ENCODE measurements around the gene PBX1. TPM values are rescaled to one million over a fixed set of nuclear protein-coding genes. Genes with fewer than 3 reads are reported as not detected.

Gene PBX1
- total RNA-seq, 1 experiment from 2014 or later, result 84.8 TPM

GRCh38 chr1:164769486-164770130, 210.6 kb downstream of the PBX1 start:
- no peak for DNase-seq (ENCODE audit: extremely low read depth, low read depth)

GRCh38 chr1:164770131-164770529, 211.1 kb downstream of the PBX1 start:
- DNase-seq (ENCODE audit: extremely low read depth, low read depth), result no peak

DNA sequence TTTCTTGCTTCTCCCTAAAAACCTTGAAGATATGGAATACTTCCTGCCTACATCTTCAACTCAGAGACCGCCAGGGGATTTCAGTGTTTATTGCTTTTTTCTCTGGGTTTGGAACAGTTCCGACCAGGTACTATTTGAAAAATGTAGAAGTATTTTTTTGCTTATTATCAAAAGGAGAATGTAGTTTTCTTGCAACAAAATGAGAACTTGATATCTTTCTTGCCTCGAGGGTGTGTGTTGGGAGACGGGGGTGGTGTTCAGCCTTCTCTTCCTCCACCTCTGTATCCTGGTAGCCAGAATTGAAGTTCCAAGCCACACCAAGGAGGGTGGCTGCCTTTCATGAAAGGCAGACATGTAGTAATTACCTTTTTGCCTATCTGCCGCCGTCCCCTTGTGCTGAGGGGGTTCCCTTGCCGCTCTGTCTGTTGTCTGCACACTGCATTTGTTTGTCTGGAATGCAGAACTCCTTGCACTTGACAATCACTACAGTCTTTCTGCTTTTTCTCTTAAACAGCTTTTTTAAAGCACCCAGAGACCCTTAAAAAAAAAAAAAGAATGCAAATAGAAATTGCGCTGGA, 212.1 kb downstream of the PBX1 start:
- DNase-seq (ENCODE audit: extremely low read depth, low read depth), result no peak

GRCh38 chr1:164771619-164772361, 212.8 kb downstream of the PBX1 start:
- peak; percentile 65 for DNase-seq (ENCODE audit: extremely low read depth, low read depth)

GRCh38 chr1:164772635-164773034, 213.7 kb downstream of the PBX1 start:
- peak; percentile 84 for DNase-seq (ENCODE audit: extremely low read depth, low read depth)

DNA sequence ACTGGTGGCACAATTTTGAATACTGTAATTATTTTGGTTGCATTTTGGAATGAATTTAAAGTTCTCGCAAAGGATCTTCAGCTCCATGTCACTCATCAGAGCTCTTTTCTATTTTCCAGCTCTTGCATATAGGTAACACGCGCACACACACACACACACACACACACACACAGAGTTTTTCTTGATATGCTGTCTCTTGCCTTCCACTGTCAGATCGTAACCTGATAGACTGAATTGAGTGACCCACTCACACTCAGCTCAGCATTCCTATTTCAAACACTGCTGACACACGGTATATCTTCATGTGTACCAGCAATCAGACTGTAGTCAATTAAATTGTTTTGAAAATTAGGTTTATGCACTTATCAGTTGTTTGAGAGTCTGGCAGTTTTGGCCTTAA, 214.1 kb downstream of the PBX1 start:
- DNase-seq (ENCODE audit: extremely low read depth, low read depth), result no peak

DNA sequence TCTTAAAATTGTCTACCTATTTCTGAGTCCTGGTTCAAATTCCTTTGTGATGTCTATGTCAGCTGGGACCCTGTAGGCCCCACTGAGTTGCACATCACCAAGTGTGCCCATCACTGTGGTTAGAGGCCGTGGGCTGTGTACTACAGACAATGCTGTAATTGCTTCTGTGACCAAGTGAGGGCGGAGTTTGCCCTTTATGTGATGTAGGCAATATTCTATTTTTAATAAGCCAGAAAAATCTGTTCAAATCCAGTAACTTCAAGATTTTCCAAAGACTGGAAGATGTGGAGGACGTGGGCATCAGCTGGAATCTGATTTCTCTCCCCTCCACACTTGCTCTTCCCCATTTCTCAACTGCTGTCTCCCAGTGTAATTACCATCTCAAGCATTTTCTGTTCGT, 215.4 kb downstream of the PBX1 start:
- DNase-seq (ENCODE audit: extremely low read depth, low read depth), result no peak

DNA sequence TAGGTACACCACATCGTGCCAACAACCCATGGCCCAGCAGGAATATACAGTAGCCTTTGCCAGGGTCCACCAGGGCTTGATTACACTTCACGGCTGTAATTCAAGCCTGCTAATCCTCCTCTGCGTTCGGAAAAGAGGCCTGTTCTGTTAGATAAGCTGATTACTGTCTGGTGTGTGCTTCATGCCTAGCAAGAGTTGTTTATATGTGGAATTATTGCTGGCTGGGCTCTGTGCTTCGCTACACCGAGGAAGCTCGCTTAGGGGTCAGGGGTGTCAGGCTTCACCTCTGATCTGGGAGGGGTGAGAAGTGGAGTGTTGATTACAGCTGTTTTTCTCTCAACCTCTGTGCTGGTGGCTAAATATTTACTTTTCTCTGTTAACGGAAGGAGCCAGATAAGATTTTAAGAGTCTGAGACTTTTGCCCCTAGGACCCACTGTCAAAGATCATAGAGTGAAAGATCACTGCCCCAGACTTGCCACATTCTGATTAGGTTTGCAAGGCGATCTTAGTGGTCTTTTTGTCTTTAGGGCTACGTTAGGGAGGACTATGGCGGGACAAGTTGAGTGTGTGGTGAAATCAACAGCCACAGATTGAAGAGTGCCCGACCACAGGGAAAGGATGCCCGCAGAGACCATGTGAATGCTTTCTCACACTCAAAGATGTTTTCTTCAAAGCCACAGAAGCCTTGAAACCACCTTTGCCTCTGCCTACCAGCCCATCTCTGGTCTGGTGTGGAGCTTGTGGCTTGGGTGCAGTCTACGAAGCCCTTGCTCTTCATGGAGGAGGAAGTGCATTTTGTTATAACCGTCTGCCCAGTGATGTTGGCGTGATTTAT, 216.1 kb downstream of the PBX1 start:
- no peak for DNase-seq (ENCODE audit: extremely low read depth, low read depth)

DNA sequence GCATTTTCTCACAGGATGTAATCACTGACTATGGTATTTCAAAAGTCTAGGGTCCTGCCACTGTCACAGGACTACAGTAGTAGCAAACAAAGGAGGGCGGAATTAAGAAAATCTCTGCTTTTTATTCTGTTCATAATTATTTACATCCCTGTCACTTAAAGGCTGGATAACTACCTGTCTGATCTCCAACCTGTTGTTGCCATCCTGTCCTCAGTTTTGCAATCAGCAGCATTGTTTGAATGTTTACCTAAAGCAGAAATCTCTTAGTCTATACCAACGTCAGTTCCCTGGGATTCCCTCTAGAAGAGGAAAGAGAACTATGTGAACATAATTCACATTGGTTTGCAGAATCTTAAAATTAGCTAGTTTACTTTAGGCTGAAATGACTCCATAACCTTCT, 218.5 kb downstream of the PBX1 start:
- peak; percentile 39 for DNase-seq (ENCODE audit: extremely low read depth, low read depth)

DNA sequence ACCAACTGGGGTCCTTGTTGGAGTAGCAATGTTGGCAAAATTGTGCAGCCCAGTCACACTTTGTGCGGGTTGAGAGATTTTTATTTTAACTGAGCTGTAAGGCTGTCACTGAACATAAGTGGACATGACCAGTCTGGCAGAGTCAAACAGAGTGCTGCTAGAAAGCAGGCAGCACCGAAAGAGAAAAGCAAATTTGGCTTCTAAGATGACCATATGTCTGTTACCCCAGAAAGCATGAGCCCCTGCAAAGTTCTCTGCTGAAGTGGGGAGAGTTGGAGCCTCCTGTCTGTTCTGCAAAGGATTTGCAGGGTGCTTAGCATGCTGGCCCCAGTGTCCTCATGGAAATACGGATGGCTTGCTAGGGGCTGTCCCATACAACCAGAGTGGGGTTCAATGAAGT, 220.4 kb downstream of the PBX1 start:
- DNase-seq (ENCODE audit: extremely low read depth, low read depth), result no peak

GRCh38 chr1:164780111-164780812, 221.3 kb downstream of the PBX1 start:
- no peak for DNase-seq (ENCODE audit: extremely low read depth, low read depth)

GRCh38 chr1:164780863-164781262, 221.9 kb downstream of the PBX1 start:
- DNase-seq (ENCODE audit: extremely low read depth, low read depth), result no peak

DNA sequence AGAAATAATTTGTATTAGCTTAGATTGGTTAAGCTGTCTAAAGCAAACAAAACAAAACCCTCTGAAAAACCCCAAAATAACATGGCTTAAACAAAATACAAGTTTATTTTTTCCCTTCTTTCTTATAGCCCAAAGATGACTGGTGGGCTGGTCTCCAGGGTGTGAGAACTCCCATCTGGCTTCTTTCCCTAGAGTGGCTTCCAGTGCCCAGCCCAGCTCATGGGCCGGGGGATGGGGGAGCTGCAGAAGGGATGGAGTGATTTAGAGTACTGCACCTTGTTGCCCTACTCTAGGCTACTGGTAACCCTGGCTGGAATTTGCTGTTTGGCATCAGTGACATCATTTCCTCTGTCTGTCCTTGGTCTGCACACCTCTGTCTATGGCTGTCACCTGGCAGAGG, 223.0 kb downstream of the PBX1 start:
- no peak for DNase-seq (ENCODE audit: extremely low read depth, low read depth)

GRCh38 chr1:164783778-164784555, 225.0 kb downstream of the PBX1 start:
- DNase-seq (ENCODE audit: extremely low read depth, low read depth), result no peak

DNA sequence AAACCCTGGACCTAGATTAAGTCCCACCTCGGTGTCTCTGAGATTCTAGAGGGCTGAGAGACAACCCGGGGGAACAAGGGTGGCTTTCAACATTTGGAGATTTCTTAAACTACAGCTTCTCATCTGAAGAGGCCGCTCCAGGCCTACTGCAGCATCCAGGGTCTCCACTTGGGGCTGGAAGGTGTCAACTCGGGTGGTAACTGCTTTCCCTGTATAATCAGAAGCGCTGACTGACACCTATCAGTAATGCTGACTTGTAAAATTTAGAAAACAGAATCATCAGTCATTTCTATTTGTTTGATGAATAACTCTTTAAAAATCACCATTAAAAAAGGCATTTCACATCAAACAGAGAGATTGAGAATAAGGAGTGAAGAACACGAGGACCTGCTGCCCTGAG, 226.0 kb downstream of the PBX1 start:
- DNase-seq (ENCODE audit: extremely low read depth, low read depth), result no peak

DNA sequence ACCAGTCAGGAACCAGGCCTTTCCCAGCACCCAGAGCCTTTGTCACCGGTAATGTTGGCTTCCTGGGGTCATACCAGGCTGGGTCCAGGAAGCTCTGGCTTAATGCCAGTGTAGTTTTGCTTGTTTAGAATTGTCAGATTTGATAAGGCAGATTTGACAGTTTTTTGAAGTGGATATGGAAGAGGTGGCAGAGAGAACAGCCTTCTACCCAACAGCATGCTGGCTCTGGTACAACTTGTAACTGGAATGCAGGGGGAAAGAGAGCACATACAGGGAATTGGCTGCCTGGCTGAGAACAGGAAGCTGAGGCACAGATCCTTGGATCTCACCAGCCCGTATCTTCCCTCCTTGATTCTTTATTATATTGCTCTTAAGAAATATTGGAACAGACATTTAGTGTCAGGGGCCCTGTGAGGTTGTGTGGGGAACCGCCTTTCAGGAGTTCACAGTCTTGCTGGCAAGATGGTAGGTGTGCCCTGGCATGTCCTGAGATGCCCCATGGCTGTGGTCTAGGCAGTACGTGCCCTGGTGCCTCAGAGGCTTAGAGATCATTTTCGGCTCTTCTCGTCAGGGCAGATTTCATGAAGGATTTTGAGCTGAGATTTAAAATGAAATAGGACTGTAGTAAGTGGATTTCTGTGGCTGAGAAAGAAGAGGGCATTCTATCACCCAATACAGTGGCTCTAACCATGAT, 227.0 kb downstream of the PBX1 start:
- DNase-seq (ENCODE audit: extremely low read depth, low read depth), result no peak

GRCh38 chr1:164786980-164787833, 228.2 kb downstream of the PBX1 start:
- peak; percentile 92 for DNase-seq (ENCODE audit: extremely low read depth, low read depth)

GRCh38 chr1:164787834-164788231, 228.8 kb downstream of the PBX1 start:
- no peak for DNase-seq (ENCODE audit: extremely low read depth, low read depth)

All from NCI-H460 (cell line).